Astrocyte of the cerebellum (primary cell): Measurements from ENCODE around the gene SLC43A1.
"Not testable (repeated sequence)": the region's sequence is repeated elsewhere in the genome, so short reads cannot be mapped to it uniquely, and the experiment has no call there.

ENCODE experiments used
- DNase-seq: peaks from one replicate; pipeline ENCODE4 v3.0.0-alpha.2; 2011; ENCODE audit warnings: low read depth
- H3K4me3 ChIP-seq: 2 replicates; pipeline ENCODE4 v1.5.1; 2011; ENCODE audit warnings: mild to moderate bottlenecking, low read depth, low read length, moderate library complexity
- in situ Hi-C: cut with HindIII; loops from 2 replicates; pipeline ENCODE4 v1.10.0; 2017; ENCODE audit warnings: low sequenced_read_pairs
- TF ChIP-seq, protein P1 (sequence below): IDR thresholded peaks from 2 replicates; pipeline ENCODE4 v1.5.1; 2012; ENCODE audit warnings: low read length, low read depth, moderate library complexity, mild to moderate bottlenecking; ENCODE audit errors: missing control alignments

SLC43A1 gene

DNA sequence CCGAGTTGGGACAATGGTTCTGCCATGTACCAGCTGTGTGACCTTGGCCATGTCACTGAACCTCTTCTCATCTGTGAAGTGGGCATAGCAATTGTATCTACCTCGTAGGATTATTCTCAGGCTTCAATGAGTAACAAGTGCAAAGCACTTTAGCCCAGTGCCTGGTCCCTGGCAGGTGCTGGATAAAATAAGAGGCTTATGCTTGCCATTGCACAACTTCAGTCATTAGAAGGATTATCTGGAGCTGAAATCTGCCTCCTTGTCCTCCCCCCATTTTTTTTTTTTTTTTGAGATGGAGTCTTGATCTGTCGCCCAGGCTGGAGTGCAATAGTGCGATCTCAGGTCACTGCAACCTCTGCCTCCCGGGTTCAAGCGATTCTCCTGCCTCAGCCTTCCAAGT, 29.1 kb upstream of the SLC43A1 start:
- no peak overlapping the region for H3K4me3 ChIP-seq
- DNase-seq: no peak
- in situ Hi-C loops: no loop called here
- TF ChIP-seq, protein P1, sequence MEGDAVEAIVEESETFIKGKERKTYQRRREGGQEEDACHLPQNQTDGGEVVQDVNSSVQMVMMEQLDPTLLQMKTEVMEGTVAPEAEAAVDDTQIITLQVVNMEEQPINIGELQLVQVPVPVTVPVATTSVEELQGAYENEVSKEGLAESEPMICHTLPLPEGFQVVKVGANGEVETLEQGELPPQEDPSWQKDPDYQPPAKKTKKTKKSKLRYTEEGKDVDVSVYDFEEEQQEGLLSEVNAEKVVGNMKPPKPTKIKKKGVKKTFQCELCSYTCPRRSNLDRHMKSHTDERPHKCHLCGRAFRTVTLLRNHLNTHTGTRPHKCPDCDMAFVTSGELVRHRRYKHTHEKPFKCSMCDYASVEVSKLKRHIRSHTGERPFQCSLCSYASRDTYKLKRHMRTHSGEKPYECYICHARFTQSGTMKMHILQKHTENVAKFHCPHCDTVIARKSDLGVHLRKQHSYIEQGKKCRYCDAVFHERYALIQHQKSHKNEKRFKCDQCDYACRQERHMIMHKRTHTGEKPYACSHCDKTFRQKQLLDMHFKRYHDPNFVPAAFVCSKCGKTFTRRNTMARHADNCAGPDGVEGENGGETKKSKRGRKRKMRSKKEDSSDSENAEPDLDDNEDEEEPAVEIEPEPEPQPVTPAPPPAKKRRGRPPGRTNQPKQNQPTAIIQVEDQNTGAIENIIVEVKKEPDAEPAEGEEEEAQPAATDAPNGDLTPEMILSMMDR: no peak

DNA sequence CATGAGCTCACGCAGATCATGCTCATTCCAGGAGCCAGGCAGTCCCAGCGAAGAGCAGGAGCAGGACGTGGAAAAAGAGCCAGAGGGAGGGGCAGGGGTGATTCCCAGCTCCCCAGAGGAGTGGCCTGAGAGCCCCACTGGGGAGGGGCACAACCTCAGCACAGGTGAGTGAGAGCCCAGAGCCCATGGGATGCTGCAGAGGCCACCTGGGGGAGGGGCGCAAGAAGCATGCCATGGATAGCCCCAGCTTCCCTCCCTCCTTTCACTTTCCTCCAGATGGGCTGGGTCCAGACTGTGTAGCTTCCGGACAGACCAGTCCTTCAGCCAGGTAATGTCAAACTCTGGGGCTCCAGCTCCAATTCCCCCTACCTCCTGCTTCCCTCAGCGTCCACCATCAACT, 28.1 kb upstream of the SLC43A1 start:
- TF ChIP-seq, protein P1: no peak
- H3K4me3 ChIP-seq: no peak overlapping the region
- in situ Hi-C loops: no loop called here
- DNase-seq: no peak

DNA sequence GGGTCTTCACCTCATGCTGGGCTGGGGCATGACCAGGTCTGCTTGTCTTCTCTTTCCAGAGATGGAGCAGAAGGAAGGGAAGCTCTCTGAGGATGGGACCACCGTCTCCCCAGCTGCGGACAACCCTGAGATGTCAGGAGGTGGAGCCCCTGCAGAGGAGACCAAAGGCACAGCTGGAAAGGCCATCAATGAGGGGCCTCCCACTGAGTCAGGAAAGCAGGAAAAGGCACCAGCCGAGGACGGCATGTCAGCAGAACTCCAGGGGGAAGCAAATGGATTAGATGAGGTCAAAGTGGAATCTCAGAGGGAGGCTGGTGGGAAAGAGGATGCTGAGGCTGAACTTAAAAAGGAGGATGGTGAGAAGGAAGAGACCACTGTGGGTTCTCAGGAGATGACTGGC, 27.1 kb upstream of the SLC43A1 start:
- no peak for DNase-seq
- H3K4me3 ChIP-seq: no peak overlapping the region
- TF ChIP-seq, protein P1: no peak
- in situ Hi-C loops: no loop called here

DNA sequence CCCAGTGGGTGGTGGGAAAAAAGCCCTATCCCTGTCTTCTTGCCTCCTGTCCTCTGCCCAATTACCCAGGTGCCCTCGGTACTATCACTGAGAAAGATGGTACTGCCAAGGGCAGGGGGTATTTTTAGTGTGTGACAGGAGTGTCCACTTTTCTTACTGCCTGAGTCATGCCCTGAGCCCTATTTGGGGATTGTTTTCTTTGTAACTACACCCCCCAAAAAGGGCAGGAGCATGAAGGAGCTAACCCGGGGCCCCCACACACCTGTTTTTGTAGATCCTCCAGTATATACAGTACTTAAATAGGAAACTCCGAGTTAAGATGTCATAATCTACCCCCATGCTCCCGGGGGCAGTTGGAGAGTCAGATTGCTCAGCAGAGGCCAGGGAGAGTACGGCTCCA, 25.7 kb upstream of the SLC43A1 start:
- H3K4me3 ChIP-seq: no peak overlapping the region
- in situ Hi-C loops: no loop called here
- TF ChIP-seq, protein P1: no peak
- no peak for DNase-seq

DNA sequence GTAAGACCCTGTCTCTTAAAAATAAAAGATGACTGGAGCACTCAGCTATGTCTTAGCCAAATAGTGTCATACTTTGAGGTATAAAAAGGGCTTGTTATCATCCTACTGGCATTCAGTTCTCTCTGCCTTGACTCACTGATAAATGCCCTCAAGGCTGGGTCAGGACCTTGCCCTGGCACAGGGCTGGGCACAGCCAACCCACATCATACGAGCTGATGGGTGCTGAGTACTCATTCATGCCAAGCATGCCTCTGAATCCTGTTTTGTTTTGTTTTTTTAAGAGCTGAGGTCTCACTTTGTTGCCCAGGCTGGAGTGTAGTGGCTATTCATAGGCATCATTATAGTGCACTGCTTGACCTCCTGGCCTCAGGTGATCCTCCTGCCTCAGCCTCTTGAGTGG, 23.8 kb upstream of the SLC43A1 start:
- H3K4me3 ChIP-seq: no peak overlapping the region
- DNase-seq: no peak
- in situ Hi-C loops: no loop called here
- TF ChIP-seq, protein P1: no peak

DNA sequence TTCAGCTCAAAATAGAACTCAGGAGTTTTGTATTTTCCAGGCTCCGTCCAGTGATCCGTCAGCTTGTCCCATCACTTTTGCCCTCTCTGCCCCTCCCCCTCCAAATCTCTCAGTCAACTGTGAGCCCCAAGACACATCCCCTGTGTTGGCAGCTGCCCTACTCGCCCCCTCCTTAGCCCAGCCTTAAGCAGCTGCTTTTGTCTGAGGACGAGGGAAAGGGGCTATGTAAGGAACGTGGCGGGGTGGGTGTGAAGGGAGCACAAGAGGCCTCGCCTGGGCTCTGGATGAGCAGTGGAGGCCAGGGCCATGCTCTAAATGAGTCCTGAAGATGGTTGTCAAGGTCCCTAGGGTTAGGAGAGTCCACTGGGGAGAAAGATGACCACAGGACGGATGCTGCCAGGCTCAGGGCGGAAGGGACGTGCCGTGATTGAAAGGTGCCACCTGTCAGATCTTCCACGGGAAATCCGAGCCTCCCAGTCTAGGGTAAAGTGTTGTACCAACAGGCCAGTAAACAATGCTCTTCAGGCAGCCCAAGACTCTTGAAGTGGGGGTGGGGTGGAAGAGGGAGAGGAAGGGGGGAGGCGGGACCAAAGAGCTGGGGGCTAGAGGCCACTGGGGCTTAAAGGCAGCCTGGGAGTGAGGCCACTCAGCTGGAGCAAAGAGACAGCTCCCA, 21.6 kb upstream of the SLC43A1 start, which contains the start of gene SMTNL1:
Gene SMTNL1 (plus strand): TSS at position 649 of the 673 bp plus-strand sequence. CDS start 5,048 bp downstream, outside the sequence.
- no peak for DNase-seq
- no peak within 1 kb of the TSS for H3K4me3 ChIP-seq
- TF ChIP-seq, protein P1: no peak
- in situ Hi-C loops: no loop called here

DNA sequence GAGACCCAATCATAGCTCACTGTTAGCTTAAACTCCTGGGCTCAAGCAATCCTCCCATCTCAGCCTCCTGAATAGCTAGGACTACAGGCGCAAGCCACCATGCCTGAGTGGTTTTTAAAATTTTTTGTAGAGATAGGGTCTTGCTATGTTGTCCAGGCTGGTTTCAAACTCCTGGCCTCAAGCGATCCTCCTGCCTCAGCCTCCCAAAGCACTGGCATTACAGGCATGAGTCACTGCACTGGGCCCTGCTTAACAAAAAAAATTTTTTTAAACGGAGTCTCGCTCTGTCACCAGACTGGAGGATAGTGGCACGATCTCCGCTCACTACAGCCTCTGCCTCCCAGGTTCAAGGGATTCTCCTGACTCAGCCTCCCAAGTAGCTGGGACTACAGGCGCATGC, 18.9 kb upstream of the SLC43A1 start:
- H3K4me3 ChIP-seq: not testable (repeated sequence)
- in situ Hi-C loops: loop anchor here (5.0 kb wide), 1 partner anchor 207 kb away; no protein-coding TSS in a partner anchor

More for the DNA sequence above, 18.9 kb upstream of the SLC43A1 start:
- not testable (repeated sequence) for DNase-seq
